Stimulated activated CD4-positive, alpha-beta T cell treated with anti-CD3 and anti-CD28 coated beads, Interleukin-15, amount 100 ng/mL, for 24 hours (primary cell): ENCODE measurements around the gene APOM.

Source experiments
- DNase-seq: peaks from one replicate; pipeline ENCODE4 v3.0.0-alpha.2; 2020

APOM gene

GRCh38 chr6:31681135-31681671, 25.5 kb downstream of the APOM start:
- DNase-seq: peak; percentile 70

- no peak for DNase-seq
Measured at GRCh38 chr6:31683591-31683990, 27.9 kb downstream of the APOM start.

GRCh38 chr6:31686483-31686882, 30.8 kb downstream of the APOM start:
- DNase-seq: no peak

- DNase-seq: no peak
Measured at GRCh38 chr6:31687321-31687720, 31.6 kb downstream of the APOM start.

GRCh38 chr6:31687860-31688693, 32.4 kb downstream of the APOM start:
- DNase-seq: no peak

- DNase-seq: no peak
Measured at GRCh38 chr6:31689249-31690110, 33.8 kb downstream of the APOM start.

- no peak for DNase-seq
Measured at GRCh38 chr6:31690231-31691077, 34.8 kb downstream of the APOM start.

- DNase-seq: no peak
Measured at GRCh38 chr6:31691078-31691463, 35.4 kb downstream of the APOM start.

GRCh38 chr6:31691564-31692108, 35.9 kb downstream of the APOM start:
- no peak for DNase-seq

GRCh38 chr6:31692353-31692752, 36.7 kb downstream of the APOM start:
- DNase-seq: no peak

- no peak for DNase-seq
Measured at GRCh38 chr6:31692886-31693285, 37.2 kb downstream of the APOM start.

GRCh38 chr6:31693535-31693934, 37.8 kb downstream of the APOM start:
- DNase-seq: no peak

GRCh38 chr6:31697555-31697954, 41.9 kb downstream of the APOM start:
- no peak for DNase-seq

GRCh38 chr6:31700740-31701401, 45.2 kb downstream of the APOM start:
- no peak for DNase-seq

GRCh38 chr6:31701666-31702404, 46.1 kb downstream of the APOM start:
- no peak for DNase-seq

- peak; percentile 55 for DNase-seq
Measured at GRCh38 chr6:31702405-31702818, 46.7 kb downstream of the APOM start.

- peak; percentile 99 for DNase-seq
Measured at GRCh38 chr6:31702819-31703716, 47.4 kb downstream of the APOM start, which contains the start of gene ABHD16A. Gene ABHD16A, minus strand, starts transcription at chr6:31703324. Its CDS starts 43 bp downstream, at chr6:31703281.

GRCh38 chr6:31705931-31706330, 50.2 kb downstream of the APOM start:
- no peak for DNase-seq

- DNase-seq: no peak
Measured at GRCh38 chr6:31706599-31706998, 50.9 kb downstream of the APOM start, which contains the start of gene LY6G6F. Gene LY6G6F, plus strand, starts transcription at chr6:31706866. Its CDS starts 41 bp downstream, at chr6:31706907.

- DNase-seq: no peak
Measured at GRCh38 chr6:31707701-31708100, 52.0 kb downstream of the APOM start.
